ENCODE data around the gene TBXAS1. TPM values are rescaled to one million over a fixed set of nuclear protein-coding genes. Genes with fewer than 3 reads are reported as not detected.

The TBXAS1 gene
- total RNA-seq, 2 experiments from 2014 or later: 8.8 to 11.8 TPM

DNA sequence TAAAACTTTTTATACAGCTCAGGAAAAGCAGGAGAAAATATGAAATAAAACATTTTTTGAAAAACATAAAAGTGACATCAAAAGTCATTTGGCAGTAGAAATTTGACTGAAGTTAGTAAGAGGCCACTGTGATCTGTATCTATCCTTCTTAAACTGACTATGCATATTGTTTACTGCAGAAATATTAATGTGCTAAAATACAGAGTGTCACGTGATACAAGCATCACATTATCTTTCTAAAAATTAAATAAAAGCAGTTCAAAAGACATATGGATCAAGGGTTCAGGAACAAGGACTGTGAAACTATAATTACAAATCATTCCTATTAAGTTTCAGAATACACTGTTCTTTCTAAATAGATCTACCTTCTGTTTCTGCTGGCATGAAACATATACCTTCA is 200.0 kb downstream of the TBXAS1 start:
- H3K36me3 Mint-ChIP-seq (ENCODE audit: low read depth): peaks cover 70% of the 10 kb centered on the region
- no peak overlapping the region for H3K27ac Mint-ChIP-seq
- H3K9me3 Mint-ChIP-seq: no peaks in the 10 kb centered on the region
- ChIA-PET POLR2A (interaction anchor here (0.6 kb wide), 1 partner anchor 618 kb away, joined by 3 read pairs; no protein-coding TSS in a partner anchor), CTCF (interaction anchor here (0.8 kb wide), 1 partner anchor 14 kb away, joined by 3 read pairs; no protein-coding TSS in a partner anchor)
- H3K27me3 Mint-ChIP-seq: no peaks in the 10 kb centered on the region
- peaks cover 11% of the 10 kb centered on the region for H3K4me1 Mint-ChIP-seq
- H3K4me3 Mint-ChIP-seq: no peak overlapping the region
- DNase-seq: no peak

DNA sequence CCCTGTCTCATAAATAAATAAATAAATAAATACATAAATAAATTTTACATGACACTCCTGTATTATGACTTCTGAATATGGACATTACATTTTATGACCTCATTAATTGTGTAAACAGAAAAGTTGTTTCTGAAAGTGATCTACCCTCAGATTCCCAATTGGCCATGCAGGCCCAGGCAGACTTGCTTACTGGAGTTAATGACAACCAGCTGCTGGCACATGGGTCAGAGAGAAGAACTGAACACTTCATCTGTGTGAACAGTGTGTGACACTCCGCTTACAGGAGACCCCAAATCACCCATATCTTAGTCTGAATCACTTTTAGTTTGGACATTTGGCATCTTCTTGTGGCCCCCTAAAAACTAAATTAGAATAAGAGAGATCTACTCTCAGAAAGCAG is 202.3 kb downstream of the TBXAS1 start:
- CTCF ChIA-PET: no interaction called here

DNA sequence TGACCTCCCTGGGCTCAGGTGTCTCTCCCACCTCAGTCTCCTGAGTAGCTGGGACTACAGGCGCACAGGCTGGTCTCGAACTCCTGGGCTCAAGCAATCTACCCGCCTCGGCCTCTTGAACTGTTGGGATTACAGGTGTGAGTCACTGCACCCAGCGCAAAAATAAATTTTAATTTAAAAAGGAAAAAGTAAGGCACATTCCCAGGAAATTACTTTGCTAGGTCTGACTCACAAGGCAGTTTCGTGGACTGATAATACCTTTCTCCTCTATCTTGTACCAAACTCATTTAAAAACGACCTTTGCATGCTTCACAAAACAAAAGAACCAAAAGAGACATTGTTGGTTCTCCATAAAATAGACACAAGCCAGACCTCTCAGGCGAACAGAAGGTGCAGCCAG is 204.0 kb downstream of the TBXAS1 start:
- no peak overlapping the region for H3K4me3 Mint-ChIP-seq
- H3K36me3 Mint-ChIP-seq (ENCODE audit: low read depth): peaks cover 75% of the 10 kb centered on the region
- CTCF ChIA-PET: no interaction called here
- no peak for DNase-seq
- POLR2A ChIA-PET: no interaction called here
- H3K9me3 Mint-ChIP-seq: no peaks in the 10 kb centered on the region
- no peak overlapping the region for H3K27ac Mint-ChIP-seq
- no peaks in the 10 kb centered on the region for H3K27me3 Mint-ChIP-seq
- H3K4me1 Mint-ChIP-seq: peaks cover 39% of the 10 kb centered on the region

More for the DNA sequence above, 202.3 kb downstream of the TBXAS1 start:
- Mint-ChIP-seq H3K4me3 (no peak overlapping the region), H3K27ac (no peak overlapping the region), H3K27me3 (no peaks in the 10 kb centered on the region), H3K9me3 (no peaks in the 10 kb centered on the region), H3K36me3 (ENCODE audit: low read depth) (peaks cover 68% of the 10 kb centered on the region), H3K4me1 (peaks cover 23% of the 10 kb centered on the region)
- POLR2A ChIA-PET: no interaction called here
- DNase-seq: no peak

- Mint-ChIP-seq H3K4me1 (peaks cover 38% of the 10 kb centered on the region), H3K27me3 (no peaks in the 10 kb centered on the region), H3K27ac (no peak overlapping the region), H3K36me3 (ENCODE audit: low read depth) (peaks cover 75% of the 10 kb centered on the region), H3K4me3 (no peak overlapping the region), H3K9me3 (no peaks in the 10 kb centered on the region)
- DNase-seq: no peak
- CTCF ChIA-PET: interaction anchor here (1.5 kb wide), 1 partner anchor 16 kb away, joined by 3 read pairs; no protein-coding TSS in a partner anchor
- POLR2A ChIA-PET: interaction anchor here (0.7 kb wide), 1 partner anchor 12 kb away, joined by 3 read pairs; no protein-coding TSS in a partner anchor
These were observed 204.8 kb downstream of the TBXAS1 start for GRCh38 chr7:140033779-140034363.

DNA sequence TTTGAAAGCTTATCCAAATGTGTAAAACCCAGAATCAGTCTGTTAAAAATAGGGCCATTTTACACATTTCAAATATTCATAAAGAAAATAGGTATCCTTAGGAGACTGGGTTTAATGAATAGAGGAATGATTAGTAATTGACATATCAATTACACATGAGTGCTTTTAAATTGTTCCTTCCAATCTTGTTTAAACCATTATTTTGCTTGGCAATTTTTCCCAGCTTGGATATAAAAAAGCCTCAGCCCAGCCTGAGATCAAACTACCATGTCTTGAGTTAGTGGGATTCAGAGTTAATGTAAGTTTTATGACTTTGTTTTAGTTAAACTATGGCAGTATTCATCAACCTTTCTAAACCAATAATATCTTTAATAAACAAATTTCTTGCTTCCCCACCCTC is 205.4 kb downstream of the TBXAS1 start:
- no peak for DNase-seq
- no peaks in the 10 kb centered on the region for H3K9me3 Mint-ChIP-seq
- H3K4me1 Mint-ChIP-seq: peaks cover 43% of the 10 kb centered on the region
- CTCF ChIA-PET: interaction anchor here (1.5 kb wide), 1 partner anchor 16 kb away, joined by 3 read pairs; no protein-coding TSS in a partner anchor
- no peaks in the 10 kb centered on the region for H3K27me3 Mint-ChIP-seq
- peaks cover 79% of the 10 kb centered on the region for H3K36me3 Mint-ChIP-seq (ENCODE audit: low read depth)
- H3K27ac Mint-ChIP-seq: no peak overlapping the region
- POLR2A ChIA-PET: no interaction called here
- H3K4me3 Mint-ChIP-seq: no peak overlapping the region

DNA sequence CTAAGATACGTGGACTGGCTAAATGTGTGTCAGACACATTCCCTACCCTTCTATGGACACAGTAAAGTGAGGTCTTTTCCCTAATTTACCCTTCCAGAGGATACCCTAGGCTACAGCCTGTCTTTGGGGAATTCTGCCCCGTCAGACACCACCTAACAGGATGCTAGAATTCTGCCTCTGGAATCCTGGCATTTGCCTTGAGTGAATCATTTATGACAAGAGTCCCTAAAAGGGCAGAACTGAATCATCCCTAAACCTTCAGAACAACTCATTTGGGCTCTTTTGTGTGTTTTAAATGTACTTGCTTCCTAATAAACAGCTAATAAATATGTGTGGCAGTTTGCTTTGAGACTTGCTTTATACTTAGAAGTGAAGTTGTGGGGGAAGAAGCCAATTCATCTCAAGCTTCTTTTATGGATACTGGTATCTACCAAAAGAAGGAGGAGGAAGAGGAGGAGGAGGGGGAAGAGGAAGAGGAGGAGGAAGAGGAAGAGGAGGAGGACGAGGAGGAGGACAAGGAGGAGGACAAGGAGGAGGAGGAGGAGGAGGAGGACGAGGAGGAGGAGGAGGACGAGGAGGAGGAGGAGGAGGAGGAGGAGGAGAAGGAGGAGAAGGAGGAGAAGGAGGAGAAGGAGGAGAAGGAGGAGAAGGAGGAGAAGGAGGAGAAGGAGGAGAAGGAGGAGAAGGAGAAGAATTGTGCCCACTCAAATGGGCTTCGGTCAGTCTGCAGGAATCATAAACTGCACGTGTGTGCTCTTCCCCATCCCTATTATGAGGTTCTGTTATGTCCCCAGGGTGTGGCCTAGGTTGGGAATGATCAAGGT is 206.5 kb downstream of the TBXAS1 start:
- DNase-seq: no peak
- POLR2A ChIA-PET: no interaction called here
- H3K9me3 Mint-ChIP-seq: no peaks in the 10 kb centered on the region
- no peaks in the 10 kb centered on the region for H3K27me3 Mint-ChIP-seq
- no peak overlapping the region for H3K4me3 Mint-ChIP-seq
- H3K27ac Mint-ChIP-seq: no peak overlapping the region
- CTCF ChIA-PET: no interaction called here
- H3K36me3 Mint-ChIP-seq (ENCODE audit: low read depth): peaks cover 83% of the 10 kb centered on the region
- H3K4me1 Mint-ChIP-seq: peaks cover 55% of the 10 kb centered on the region

DNA sequence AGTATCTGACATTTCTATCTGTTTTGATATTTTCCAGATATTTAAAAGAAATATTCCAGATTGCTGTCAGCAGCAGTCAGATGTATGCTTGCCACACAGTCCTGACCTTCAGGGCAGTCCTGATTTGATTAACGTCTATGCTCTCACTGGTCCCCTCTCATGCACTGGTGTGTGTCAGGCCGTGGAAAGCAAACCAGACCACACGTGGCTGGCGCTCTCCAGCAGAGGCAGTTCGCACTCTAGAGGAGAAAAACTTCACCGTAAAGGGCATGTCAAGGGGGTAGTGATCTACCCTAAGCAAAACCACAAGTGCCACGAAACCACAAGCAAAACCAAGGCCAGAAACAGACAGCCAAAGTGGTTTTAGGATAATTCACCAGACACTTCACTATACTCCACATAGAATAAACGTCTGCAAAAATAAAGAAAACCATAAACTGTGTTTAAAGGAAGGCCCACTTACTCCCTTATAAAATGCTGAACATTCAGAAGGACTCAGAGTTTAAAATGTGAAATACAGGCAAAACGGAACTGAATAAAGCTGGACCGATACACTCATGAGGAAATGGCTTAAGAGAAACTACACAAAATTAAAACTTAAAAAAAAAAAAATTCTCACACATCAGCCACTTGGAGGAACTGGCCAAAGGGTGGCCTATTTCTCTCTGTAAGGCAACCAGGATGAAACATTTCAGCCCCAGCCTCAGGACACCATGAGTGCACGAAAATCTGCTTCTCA is 207.3 kb downstream of the TBXAS1 start:
- DNase-seq: peak; percentile 36
- H3K36me3 Mint-ChIP-seq (ENCODE audit: low read depth): peaks cover 85% of the 10 kb centered on the region
- POLR2A ChIA-PET: no interaction called here
- H3K4me1 Mint-ChIP-seq: peaks cover 62% of the 10 kb centered on the region
- H3K27me3 Mint-ChIP-seq: no peaks in the 10 kb centered on the region
- CTCF ChIA-PET: no interaction called here
- peak overlapping the region; percentile 3 for H3K27ac Mint-ChIP-seq
- H3K9me3 Mint-ChIP-seq: no peaks in the 10 kb centered on the region
- no peak overlapping the region for H3K4me3 Mint-ChIP-seq

- Mint-ChIP-seq H3K27me3 (no peaks in the 10 kb centered on the region), H3K27ac (no peak overlapping the region), H3K9me3 (no peaks in the 10 kb centered on the region), H3K4me3 (no peak overlapping the region), H3K36me3 (ENCODE audit: low read depth) (peaks cover 84% of the 10 kb centered on the region), H3K4me1 (peaks cover 57% of the 10 kb centered on the region)
- ChIA-PET CTCF (interaction anchor here (1.0 kb wide), 1 partner anchor 21 kb away, joined by 3 read pairs; no protein-coding TSS in a partner anchor), POLR2A (no interaction called here)
- DNase-seq: no peak
These were observed 210.0 kb downstream of the TBXAS1 start for GRCh38 chr7:140039066-140039465.

DNA sequence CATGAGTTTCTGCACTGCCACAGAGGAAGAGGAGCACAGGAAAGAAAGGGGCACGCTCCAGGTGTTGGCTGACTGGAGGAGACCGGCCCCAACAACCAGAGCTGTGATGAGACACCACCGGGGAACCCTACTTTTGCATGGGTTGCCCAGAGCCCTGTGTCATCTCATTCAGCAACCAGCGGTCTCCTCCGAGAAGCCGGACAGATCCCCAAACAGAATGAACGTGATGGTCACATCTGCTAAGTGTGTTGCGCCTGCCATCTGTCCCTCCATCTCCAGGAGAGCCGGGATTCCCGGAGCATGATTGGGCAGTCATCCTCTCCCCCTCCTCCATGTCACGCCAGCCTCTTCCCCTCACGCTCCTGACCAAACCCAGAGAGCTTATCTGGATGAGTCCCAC is 210.8 kb downstream of the TBXAS1 start:
- Mint-ChIP-seq H3K4me1 (peaks cover 55% of the 10 kb centered on the region), H3K27ac (no peak overlapping the region), H3K9me3 (no peaks in the 10 kb centered on the region), H3K36me3 (ENCODE audit: low read depth) (peaks cover 84% of the 10 kb centered on the region), H3K27me3 (no peaks in the 10 kb centered on the region), H3K4me3 (no peak overlapping the region)
- DNase-seq: no peak
- CTCF ChIA-PET: interaction anchor here (1.0 kb wide), 1 partner anchor 21 kb away, joined by 3 read pairs; no protein-coding TSS in a partner anchor
- POLR2A ChIA-PET: no interaction called here

DNA sequence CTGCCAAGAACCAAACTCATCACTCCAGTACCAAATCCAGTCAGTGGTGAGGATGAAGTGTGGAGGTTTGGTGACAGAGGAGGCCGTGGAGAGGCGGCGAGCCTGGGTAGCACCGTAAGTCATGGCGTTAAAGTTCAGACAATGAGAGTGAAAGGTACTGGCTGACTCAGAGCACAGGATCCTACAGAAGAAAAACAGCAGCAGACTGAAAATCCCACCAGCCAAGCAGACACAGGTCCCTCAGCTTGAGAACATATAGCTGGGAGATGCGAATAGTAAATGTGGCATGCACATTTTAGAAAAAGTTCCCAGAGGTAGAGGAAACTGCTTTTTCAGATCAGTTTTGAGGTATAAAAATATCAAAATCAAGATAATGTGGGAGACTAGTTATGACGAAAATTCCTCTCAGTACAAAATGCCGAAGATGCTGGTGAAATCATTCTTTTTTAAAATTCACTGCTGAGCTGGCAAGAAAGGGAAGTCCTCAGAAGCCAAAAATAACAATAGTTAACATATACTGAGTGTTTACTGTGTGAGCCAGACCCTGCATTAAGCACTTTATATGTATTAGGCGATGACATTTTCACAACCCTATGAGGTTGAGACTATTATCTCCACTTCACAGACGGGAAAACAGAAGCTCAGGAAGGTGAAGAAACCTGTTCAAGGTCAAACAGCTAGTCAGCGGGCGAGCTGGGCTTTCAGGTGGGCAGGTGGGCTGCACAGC is 212.8 kb downstream of the TBXAS1 start:
- peaks cover 81% of the 10 kb centered on the region for H3K36me3 Mint-ChIP-seq (ENCODE audit: low read depth)

DNA sequence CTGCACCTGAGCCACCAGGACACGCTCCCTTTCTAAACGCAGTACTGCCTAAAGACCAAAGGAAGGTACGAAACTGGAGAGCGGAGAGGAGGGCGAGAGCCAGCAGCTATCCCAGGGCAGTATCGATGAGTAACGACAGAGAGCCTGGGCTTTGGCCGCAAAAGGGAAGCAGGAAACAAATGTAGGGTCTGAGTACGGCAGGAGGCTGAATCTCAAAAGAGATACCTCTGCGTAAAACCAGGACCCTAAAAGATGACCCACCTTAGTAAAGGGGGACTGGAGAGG is 213.3 kb downstream of the TBXAS1 start:
- Mint-ChIP-seq H3K36me3 (ENCODE audit: low read depth) (peaks cover 77% of the 10 kb centered on the region), H3K9me3 (no peaks in the 10 kb centered on the region), H3K4me1 (peaks cover 35% of the 10 kb centered on the region), H3K27me3 (no peaks in the 10 kb centered on the region), H3K27ac (no peak overlapping the region), H3K4me3 (no peak overlapping the region)
- POLR2A ChIA-PET: no interaction called here
- DNase-seq: no peak
- CTCF ChIA-PET: interaction anchor here (0.6 to 1.5 kb wide), 3 partner anchors 13 to 36 kb away, joined by 3 read pairs; no protein-coding TSS in a partner anchor

More for the DNA sequence above, 212.8 kb downstream of the TBXAS1 start:
- H3K27ac Mint-ChIP-seq: peak overlapping the region; percentile 28
- H3K9me3 Mint-ChIP-seq: no peaks in the 10 kb centered on the region
- no peak for DNase-seq
- H3K27me3 Mint-ChIP-seq: no peaks in the 10 kb centered on the region
- H3K4me3 Mint-ChIP-seq: no peak overlapping the region
- ChIA-PET CTCF (interaction anchor here (0.6 to 1.5 kb wide), 3 partner anchors 13 to 36 kb away, joined by 3 read pairs; no protein-coding TSS in a partner anchor), POLR2A (no interaction called here)
- H3K4me1 Mint-ChIP-seq: peaks cover 40% of the 10 kb centered on the region

DNA sequence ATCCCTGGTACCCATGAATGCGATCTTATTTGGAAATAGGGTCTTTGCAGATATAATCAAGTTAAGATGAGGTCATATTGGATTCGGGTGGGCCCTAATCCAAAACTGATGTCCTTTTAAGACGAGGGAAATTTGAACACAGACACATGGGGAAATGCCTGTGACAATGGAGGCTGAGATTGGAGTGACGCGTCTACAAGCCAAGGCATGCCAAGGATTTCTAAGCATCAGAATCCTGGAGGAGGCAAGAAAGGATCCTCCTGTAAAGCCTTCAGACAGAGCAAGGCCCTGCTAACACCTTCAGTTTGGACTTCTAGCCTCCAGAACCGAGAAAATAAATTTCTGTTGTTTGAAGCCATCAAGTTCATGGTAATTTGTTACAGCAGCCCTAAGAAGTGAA is 215.2 kb downstream of the TBXAS1 start:
- Mint-ChIP-seq H3K36me3 (ENCODE audit: low read depth) (peaks cover 69% of the 10 kb centered on the region), H3K27ac (no peak overlapping the region), H3K4me1 (peaks cover 26% of the 10 kb centered on the region), H3K9me3 (no peaks in the 10 kb centered on the region), H3K4me3 (no peak overlapping the region), H3K27me3 (no peaks in the 10 kb centered on the region)
- no peak for DNase-seq
- CTCF ChIA-PET: no interaction called here
- POLR2A ChIA-PET: no interaction called here
